ENCODE data around the gene SMTN. TPM values are rescaled to one million over a fixed set of nuclear protein-coding genes. Genes with fewer than 3 reads are reported as not detected.
A peak's percentile ranks its signal among the peaks of the same experiment; 100 is the strongest.

Gene SMTN
- total and polyA plus RNA-seq, 3 donors from 2014 or later: 31.6 to 52.5 (median 50.1) TPM

GRCh38 chr22:31087744-31088215 lies 6.7 kb downstream of the SMTN start:
- WGBS, 2 donors: 82 to 85% methylated on average over 10 to 20 of the region's 21 CpGs
- no peak overlapping the region for H3K27ac ChIP-seq
- no peaks in the 10 kb centered on the region for H3K9me3 ChIP-seq
- H3K4me3 ChIP-seq: no peak overlapping the region
- TF ChIP-seq, protein P1, sequence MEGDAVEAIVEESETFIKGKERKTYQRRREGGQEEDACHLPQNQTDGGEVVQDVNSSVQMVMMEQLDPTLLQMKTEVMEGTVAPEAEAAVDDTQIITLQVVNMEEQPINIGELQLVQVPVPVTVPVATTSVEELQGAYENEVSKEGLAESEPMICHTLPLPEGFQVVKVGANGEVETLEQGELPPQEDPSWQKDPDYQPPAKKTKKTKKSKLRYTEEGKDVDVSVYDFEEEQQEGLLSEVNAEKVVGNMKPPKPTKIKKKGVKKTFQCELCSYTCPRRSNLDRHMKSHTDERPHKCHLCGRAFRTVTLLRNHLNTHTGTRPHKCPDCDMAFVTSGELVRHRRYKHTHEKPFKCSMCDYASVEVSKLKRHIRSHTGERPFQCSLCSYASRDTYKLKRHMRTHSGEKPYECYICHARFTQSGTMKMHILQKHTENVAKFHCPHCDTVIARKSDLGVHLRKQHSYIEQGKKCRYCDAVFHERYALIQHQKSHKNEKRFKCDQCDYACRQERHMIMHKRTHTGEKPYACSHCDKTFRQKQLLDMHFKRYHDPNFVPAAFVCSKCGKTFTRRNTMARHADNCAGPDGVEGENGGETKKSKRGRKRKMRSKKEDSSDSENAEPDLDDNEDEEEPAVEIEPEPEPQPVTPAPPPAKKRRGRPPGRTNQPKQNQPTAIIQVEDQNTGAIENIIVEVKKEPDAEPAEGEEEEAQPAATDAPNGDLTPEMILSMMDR (IDR thresholded peaks at IDR 0.05): no peak
- TF ChIP-seq POLR2A (IDR thresholded peaks at IDR 0.05): no peak
- no peaks in the 10 kb centered on the region for H3K36me3 ChIP-seq (ENCODE audit: low read depth, missing control alignments)
- H3K4me1 ChIP-seq: peaks cover 27% of the 10 kb centered on the region
- DNase-seq: no peak
- intact Hi-C loops (cut with DNase I; ENCODE audit: low total_unique reads): loop anchor here (5.0 kb wide), 1 partner anchor 140 kb away; no protein-coding TSS in a partner anchor
- H3K27me3 ChIP-seq: no peaks in the 10 kb centered on the region

GRCh38 chr22:31088233-31088986 lies 7.3 kb downstream of the SMTN start:
- Histone ChIP-seq H3K27me3 (no peaks in the 10 kb centered on the region), H3K9me3 (no peaks in the 10 kb centered on the region), H3K36me3 (ENCODE audit: low read depth, missing control alignments) (no peaks in the 10 kb centered on the region), H3K4me1 (peaks cover 21% of the 10 kb centered on the region), H3K27ac (no peak overlapping the region), H3K4me3 (no peak overlapping the region)
- intact Hi-C loops (cut with DNase I; ENCODE audit: low total_unique reads): loop anchor here (5.0 kb wide), 1 partner anchor 141 kb away; no protein-coding TSS in a partner anchor
- WGBS, 2 donors: 90 to 94% methylated on average over 23 to 26 of the region's 26 CpGs
- no peak for DNase-seq
- TF ChIP-seq, protein P1 (IDR thresholded peaks at IDR 0.05): no peak
- no peak for TF ChIP-seq POLR2A (IDR thresholded peaks at IDR 0.05)

GRCh38 chr22:31089160-31090100 lies 8.3 kb downstream of the SMTN start:
- intact Hi-C loops (cut with DNase I; ENCODE audit: low total_unique reads): loop anchor here (5.0 to 10.0 kb wide), 2 partner anchors 55 to 142 kb away; partner anchors contain the start of gene PLA2G3
- H3K27ac ChIP-seq: peak overlapping the region in 1 of 2 donors; percentile 45
- H3K27me3 ChIP-seq: no peaks in the 10 kb centered on the region
- peak; percentile 54 for DNase-seq
- H3K9me3 ChIP-seq: no peaks in the 10 kb centered on the region
- no peaks in the 10 kb centered on the region for H3K36me3 ChIP-seq (ENCODE audit: low read depth, missing control alignments)
- no peak overlapping the region for H3K4me3 ChIP-seq
- peaks cover 11% of the 10 kb centered on the region for H3K4me1 ChIP-seq
- TF ChIP-seq, protein P1 (IDR thresholded peaks at IDR 0.05): peak; percentile 66 to 77 (median 75)
- no peak for TF ChIP-seq POLR2A (IDR thresholded peaks at IDR 0.05)
- 72 to 100% methylated on average over 2 to 9 of the region's 9 CpGs for WGBS, 2 donors

- Histone ChIP-seq H3K36me3 (ENCODE audit: low read depth, missing control alignments) (no peaks in the 10 kb centered on the region), H3K4me1 (peaks cover 7% of the 10 kb centered on the region), H3K4me3 (no peak overlapping the region), H3K9me3 (no peaks in the 10 kb centered on the region), H3K27me3 (no peaks in the 10 kb centered on the region), H3K27ac (peak overlapping the region in 1 of 2 donors; percentile 45)
- TF ChIP-seq, protein P1 (IDR thresholded peaks at IDR 0.05): no peak
- no peak for TF ChIP-seq POLR2A (IDR thresholded peaks at IDR 0.05)
- DNase-seq: no peak
- 81% methylated on average over 14 to 15 of the region's 15 CpGs for WGBS, 2 donors
- intact Hi-C loops (cut with DNase I; ENCODE audit: low total_unique reads): loop anchor here (10.0 kb wide), 1 partner anchor 54 kb away; the partner anchor contains the start of gene PLA2G3
Measured at GRCh38 chr22:31090217-31091085, 9.3 kb downstream of the SMTN start.

Measured in testis (tissue), 3 donors.